HEK293 (cell line): ENCODE measurements around the gene NOL4L.

ENCODE experiments used
- CTCF ChIA-PET: fragments of 350-600 bp; formaldehyde crosslinking; extraction: SDS; loops from one replicate; lab custom pipeline; 2021; ENCODE audit warnings: antibody characterized with exemption; lab: Yijun Ruan, JAX
- POLR2A ChIA-PET: fragments of 300-600 bp; formaldehyde crosslinking; extraction: SDS; loops from one replicate; lab custom pipeline; 2020; ENCODE audit warnings: antibody characterized with exemption, inconsistent platforms; lab: Yijun Ruan, JAX
- H3K27ac ChIP-seq: fragments of 200-500 bp; sonication (Bioruptor generic); 2 replicates; pipeline ENCODE4 v1.5.1; 2014; ENCODE audit warnings: low read depth, low read length, control low read depth, inconsistent platforms; ENCODE audit errors: extremely low read depth
- H3K36me3 ChIP-seq, 2 experiments: fragments of 200-500 bp in 1 of 2; sonication (Bioruptor generic) in 1 of 2; 1 replicate in 1 of 2; 2 replicates in 1 of 2; pipeline ENCODE4 v1.5.1; 2014 to 2017; ENCODE audit warnings: inconsistent platforms in 2 of 2, low read length in 2 of 2; ENCODE audit not compliant: control insufficient read depth in 2 of 2, insufficient read depth in 1 of 2
- H3K4me1 ChIP-seq: fragments of 200-500 bp; sonication (Bioruptor generic); 2 replicates; pipeline ENCODE4 v1.5.1; 2014; ENCODE audit warnings: mild to moderate bottlenecking, low read length, inconsistent platforms; ENCODE audit not compliant: control insufficient read depth, insufficient read depth
- H3K4me3 ChIP-seq: 2 replicates; pipeline ENCODE4 v1.5.1; 2011; ENCODE audit warnings: low read depth, mild to moderate bottlenecking, control low read depth, low read length, moderate library complexity
- H3K9me3 ChIP-seq: fragments of 200-500 bp; sonication (Bioruptor generic); 2 replicates; pipeline ENCODE4 v1.5.1; 2014; ENCODE audit warnings: low read depth, low read length, inconsistent platforms; ENCODE audit not compliant: control insufficient read depth, insufficient read depth
- GLI2 ChIP-seq: fragments of 450-650 bp; formaldehyde crosslinking; IDR thresholded peaks from 2 replicates; pipeline ENCODE4; 2017; ENCODE audit warnings: missing biosample characterization, missing genetic modification characterization, low read depth, borderline replicate concordance
- IKZF3 ChIP-seq: fragments of 450-650 bp; IDR thresholded peaks from 2 replicates; pipeline ENCODE4 v1.5.0; 2018; ENCODE audit warnings: missing biosample characterization, mild to moderate bottlenecking, missing genetic modification characterization, moderate library complexity
- OSR2 ChIP-seq: fragments of 450-650 bp; formaldehyde crosslinking; IDR thresholded peaks from 2 replicates; pipeline ENCODE4 v1.5.1; 2016; ENCODE audit warnings: missing biosample characterization, missing genetic modification characterization
- TRIM28 ChIP-seq: IDR thresholded peaks from 2 replicates; pipeline ENCODE4 v1.6.1; 2011; ENCODE audit warnings: low read length, control low read depth, borderline replicate concordance
- WT1 ChIP-seq: fragments of 450-650 bp; formaldehyde crosslinking; IDR thresholded peaks from 2 replicates; pipeline ENCODE4 v1.5.1; 2016; ENCODE audit warnings: missing biosample characterization, missing genetic modification characterization
- ZBTB20 ChIP-seq: fragments of 450-650 bp; formaldehyde crosslinking; IDR thresholded peaks from 2 replicates; pipeline ENCODE4 v1.5.1; 2016; ENCODE audit warnings: missing biosample characterization, missing genetic modification characterization
- ZBTB48 ChIP-seq: fragments of 450-650 bp; formaldehyde crosslinking; IDR thresholded peaks from 2 replicates; pipeline ENCODE4 v1.5.1; 2016; ENCODE audit warnings: missing biosample characterization, missing genetic modification characterization
- ZBTB8A ChIP-seq: fragments of 450-650 bp; formaldehyde crosslinking; IDR thresholded peaks from 2 replicates; pipeline ENCODE4 v1.5.1; 2016; ENCODE audit warnings: missing biosample characterization, missing genetic modification characterization
- ZFHX2 ChIP-seq: fragments of 450-650 bp; formaldehyde crosslinking; conservative IDR thresholded peaks from 2 replicates; pipeline ENCODE4 v1.5.1; 2016; ENCODE audit warnings: missing biosample characterization, missing genetic modification characterization
- ZIC2 ChIP-seq: fragments of 450-650 bp; formaldehyde crosslinking; IDR thresholded peaks from 2 replicates; pipeline ENCODE4 v1.5.1; 2016; ENCODE audit warnings: missing biosample characterization, missing genetic modification characterization
- ZNF121 ChIP-seq: fragments of 450-650 bp; formaldehyde crosslinking; IDR thresholded peaks from 2 replicates; pipeline ENCODE4 v1.5.1; 2016; ENCODE audit warnings: missing biosample characterization, missing genetic modification characterization
- ZNF274 ChIP-seq, 2 experiments: fragments of 200-500 bp in 1 of 2; fragments of 450-650 bp in 1 of 2; sonication (Bioruptor generic) in 1 of 2; formaldehyde crosslinking in 1 of 2; IDR thresholded peaks; 2 replicates each; pipeline versions ENCODE4 v1.5.1 to v1.6.1; 2014 to 2016; ENCODE audit warnings: borderline replicate concordance in 1 of 2, inconsistent platforms in 1 of 2, low read length in 1 of 2, missing biosample characterization in 1 of 2, missing genetic modification characterization in 1 of 2
- ZNF292 ChIP-seq: fragments of 450-650 bp; formaldehyde crosslinking; IDR thresholded peaks from 2 replicates; pipeline ENCODE4 v1.5.1; 2016; ENCODE audit warnings: low read depth, missing biosample characterization, missing genetic modification characterization, borderline replicate concordance
- ZNF394 ChIP-seq: fragments of 450-650 bp; formaldehyde crosslinking; IDR thresholded peaks from 2 replicates; pipeline ENCODE4 v1.5.1; 2016; ENCODE audit warnings: missing biosample characterization, missing genetic modification characterization, mild to moderate bottlenecking, moderate library complexity, borderline replicate concordance
- ZNF404 ChIP-seq: fragments of 450-650 bp; formaldehyde crosslinking; IDR thresholded peaks from 2 replicates; pipeline ENCODE4 v1.5.1; 2017; ENCODE audit warnings: missing biosample characterization, missing genetic modification characterization
- ZNF548 ChIP-seq: fragments of 450-650 bp; formaldehyde crosslinking; IDR thresholded peaks from 2 replicates; pipeline ENCODE4 v1.5.1; 2016; ENCODE audit warnings: missing biosample characterization, missing genetic modification characterization
- ZNF623 ChIP-seq: fragments of 450-650 bp; formaldehyde crosslinking; IDR thresholded peaks from 2 replicates; pipeline ENCODE4 v1.5.1; 2016; ENCODE audit warnings: missing biosample characterization, missing genetic modification characterization
- ZNF768 ChIP-seq: fragments of 450-650 bp; formaldehyde crosslinking; IDR thresholded peaks from 2 replicates; pipeline ENCODE4 v1.5.1; 2018; ENCODE audit warnings: missing biosample characterization, mild to moderate bottlenecking, missing genetic modification characterization
- TF ChIP-seq, protein P1 (sequence below): fragments of 450-650 bp; formaldehyde crosslinking; IDR thresholded peaks from 2 replicates; pipeline ENCODE4 v1.5.1; 2017; ENCODE audit warnings: missing biosample characterization, mild to moderate bottlenecking, missing genetic modification characterization, moderate library complexity
- TF ChIP-seq, protein P2 (sequence below): fragments of 450-650 bp; formaldehyde crosslinking; IDR thresholded peaks from 2 replicates; pipeline ENCODE4 v1.5.1; 2016; ENCODE audit warnings: missing biosample characterization, missing genetic modification characterization
- TF ChIP-seq, protein P3 (sequence below): fragments of 450-650 bp; formaldehyde crosslinking; IDR thresholded peaks from 2 replicates; pipeline ENCODE4 v1.5.1; 2016; ENCODE audit warnings: missing biosample characterization, missing genetic modification characterization

Gene NOL4L

GRCh38 chr20:32570401-32571190 lies 14.5 kb downstream of the NOL4L start:
- CTCF ChIA-PET: no interaction called here

DNA sequence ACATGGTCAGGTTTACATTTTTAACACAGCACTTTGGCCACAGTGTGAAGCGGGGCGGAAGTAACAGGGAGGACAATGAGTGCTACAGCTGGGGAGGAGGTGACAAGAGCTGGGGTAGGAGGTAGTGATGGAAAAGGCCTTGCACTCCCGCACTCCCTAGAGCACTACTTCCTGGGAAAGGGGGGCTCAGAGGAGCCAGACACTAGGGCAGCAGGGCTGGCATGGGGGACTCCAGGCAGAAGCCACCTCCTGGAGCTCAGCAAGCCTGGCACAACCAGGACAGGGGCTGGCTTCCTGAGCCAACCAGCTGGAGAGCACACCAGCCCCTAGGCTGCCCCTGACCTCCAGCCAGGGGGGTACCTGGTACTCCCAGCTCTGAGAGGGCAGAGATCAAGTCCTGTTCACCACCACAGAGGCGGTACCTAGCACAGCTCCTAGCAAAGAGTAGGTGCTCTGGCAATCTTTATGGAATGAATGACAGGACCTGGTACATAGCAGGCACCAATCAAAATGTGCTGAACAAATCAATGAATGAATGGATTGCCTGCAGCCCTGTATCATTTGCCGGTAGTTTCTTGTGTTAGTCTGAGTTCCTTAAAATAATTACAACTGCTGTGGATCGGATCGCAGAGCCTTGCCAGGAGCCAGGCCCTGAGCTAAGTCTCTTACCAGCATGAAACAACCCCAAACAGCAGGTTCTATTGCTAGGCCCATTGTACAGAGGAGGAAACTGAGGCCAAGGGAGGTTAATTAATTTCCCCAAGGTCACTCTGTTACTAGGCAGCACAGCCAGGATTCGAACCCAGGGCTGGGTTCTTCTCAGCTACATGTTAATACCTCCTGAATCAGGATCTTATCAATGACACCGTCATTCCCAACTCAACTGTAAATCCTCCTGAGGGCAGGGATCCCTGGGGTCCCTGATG lies 15.5 kb downstream of the NOL4L start:
- CTCF ChIA-PET: interaction anchor here (0.8 kb wide), 1 partner anchor 46 kb away, joined by 3 read pairs; no protein-coding TSS in a partner anchor
- Histone ChIP-seq H3K9me3 (no peaks in the 10 kb centered on the region), H3K4me1 (no peaks in the 10 kb centered on the region; the same call in 1 of the 2 replicates), H3K36me3 (no peaks in the 10 kb centered on the region), H3K4me3 (no peak overlapping the region), H3K27ac (no peak overlapping the region)
- no peak for TF ChIP-seq ZNF121 (tag by site-specific recombination)
- TF ChIP-seq, protein P1, sequence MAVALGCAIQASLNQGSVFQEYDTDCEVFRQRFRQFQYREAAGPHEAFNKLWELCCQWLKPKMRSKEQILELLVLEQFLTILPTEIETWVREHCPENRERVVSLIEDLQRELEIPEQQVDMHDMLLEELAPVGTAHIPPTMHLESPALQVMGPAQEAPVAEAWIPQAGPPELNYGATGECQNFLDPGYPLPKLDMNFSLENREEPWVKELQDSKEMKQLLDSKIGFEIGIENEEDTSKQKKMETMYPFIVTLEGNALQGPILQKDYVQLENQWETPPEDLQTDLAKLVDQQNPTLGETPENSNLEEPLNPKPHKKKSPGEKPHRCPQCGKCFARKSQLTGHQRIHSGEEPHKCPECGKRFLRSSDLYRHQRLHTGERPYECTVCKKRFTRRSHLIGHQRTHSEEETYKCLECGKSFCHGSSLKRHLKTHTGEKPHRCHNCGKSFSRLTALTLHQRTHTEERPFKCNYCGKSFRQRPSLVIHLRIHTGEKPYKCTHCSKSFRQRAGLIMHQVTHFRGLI (tag by site-specific recombination): no peak
- no peak for TF ChIP-seq TRIM28
- TF ChIP-seq, protein P2, sequence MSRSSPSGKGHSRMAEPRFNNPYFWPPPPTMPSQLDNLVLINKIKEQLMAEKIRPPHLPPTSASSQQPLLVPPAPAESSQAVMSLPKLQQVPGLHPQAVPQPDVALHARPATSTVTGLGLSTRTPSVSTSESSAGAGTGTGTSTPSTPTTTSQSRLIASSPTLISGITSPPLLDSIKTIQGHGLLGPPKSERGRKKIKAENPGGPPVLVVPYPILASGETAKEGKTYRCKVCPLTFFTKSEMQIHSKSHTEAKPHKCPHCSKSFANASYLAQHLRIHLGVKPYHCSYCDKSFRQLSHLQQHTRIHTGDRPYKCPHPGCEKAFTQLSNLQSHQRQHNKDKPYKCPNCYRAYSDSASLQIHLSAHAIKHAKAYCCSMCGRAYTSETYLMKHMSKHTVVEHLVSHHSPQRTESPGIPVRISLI (tag by site-specific recombination): no peak
- TF ChIP-seq ZNF274 (IDR thresholded peaks at IDR 0.05; ENCODE audit: low read length): no peak
- no peak for TF ChIP-seq ZNF274 (tag by site-specific recombination; IDR thresholded peaks at IDR 0.05; ENCODE audit: borderline replicate concordance)
- TF ChIP-seq ZNF623 (tag by site-specific recombination): no peak
- no peak for TF ChIP-seq GLI2
- TF ChIP-seq WT1: peak; percentile 83
- POLR2A ChIA-PET: interaction anchor here (1.2 kb wide), 1 partner anchor 210 kb away, joined by 3 read pairs; no protein-coding TSS in a partner anchor

More at GRCh38 chr20:32570401-32571190, 14.5 kb downstream of the NOL4L start:
- no peak for TF ChIP-seq ZNF292 (tag by site-specific recombination)
- TF ChIP-seq ZFHX2 (tag by site-specific recombination): 0 out of 2 replicates have a peak, but pooled peaks have one; percentile 10
- TF ChIP-seq, protein P3, sequence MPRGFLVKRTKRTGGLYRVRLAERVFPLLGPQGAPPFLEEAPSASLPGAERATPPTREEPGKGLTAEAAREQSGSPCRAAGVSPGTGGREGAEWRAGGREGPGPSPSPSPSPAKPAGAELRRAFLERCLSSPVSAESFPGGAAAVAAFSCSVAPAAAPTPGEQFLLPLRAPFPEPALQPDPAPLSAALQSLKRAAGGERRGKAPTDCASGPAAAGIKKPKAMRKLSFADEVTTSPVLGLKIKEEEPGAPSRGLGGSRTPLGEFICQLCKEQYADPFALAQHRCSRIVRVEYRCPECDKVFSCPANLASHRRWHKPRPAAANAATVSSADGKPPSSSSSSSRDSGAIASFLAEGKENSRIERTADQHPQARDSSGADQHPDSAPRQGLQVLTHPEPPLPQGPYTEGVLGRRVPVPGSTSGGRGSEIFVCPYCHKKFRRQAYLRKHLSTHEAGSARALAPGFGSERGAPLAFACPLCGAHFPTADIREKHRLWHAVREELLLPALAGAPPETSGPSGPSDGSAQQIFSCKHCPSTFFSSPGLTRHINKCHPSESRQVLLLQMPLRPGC (tag by site-specific recombination): no peak
- 0 out of 2 replicates have a peak, but pooled peaks have one; percentile 32 for TF ChIP-seq IKZF3 (tag by site-specific recombination)
- peak; percentile 43; the same call in 1 of the 2 replicates for TF ChIP-seq OSR2 (tag by site-specific recombination)
- no peak for TF ChIP-seq ZNF404 (tag by site-specific recombination)
- 0 out of 2 replicates have a peak, but pooled peaks have one; percentile 27 for TF ChIP-seq ZBTB8A (tag by site-specific recombination)
- 0 out of 2 replicates have a peak, but pooled peaks have one; percentile 15 for TF ChIP-seq ZIC2 (tag by site-specific recombination)
- no peak for TF ChIP-seq ZBTB48
- TF ChIP-seq ZBTB20 (tag by site-specific recombination): 0 out of 2 replicates have a peak, but pooled peaks have one; percentile 30
- peak; percentile 19; the same call in 1 of the 2 replicates for TF ChIP-seq ZNF394 (tag by site-specific recombination)
- no peak for TF ChIP-seq ZNF548 (tag by site-specific recombination)
- 0 out of 2 replicates have a peak, but pooled peaks have one; percentile 17 for TF ChIP-seq ZNF768 (tag by site-specific recombination)
- POLR2A ChIA-PET: interaction anchor here (1.2 kb wide), 1 partner anchor 211 kb away, joined by 3 read pairs; no protein-coding TSS in a partner anchor
- H3K4me3 ChIP-seq: no peak overlapping the region
- H3K9me3 ChIP-seq: no peaks in the 10 kb centered on the region
- H3K36me3 ChIP-seq: no peaks in the 10 kb centered on the region
- no peaks in the 10 kb centered on the region; the same call in 1 of the 2 replicates for H3K4me1 ChIP-seq
- H3K27ac ChIP-seq: no peak overlapping the region
